Tibial nerve (tissue), 4 donors: ENCODE measurements around the gene PPFIA2. TPM values are rescaled to one million over a fixed set of nuclear protein-coding genes. Genes with fewer than 3 reads are reported as not detected.

Experiments used
- DNase-seq, 2 donors: peaks; one replicate each; pipeline ENCODE4 v3.0.0-alpha.2; 2019; ENCODE audit warnings: low spot score in 2 of 2
- H3K27ac ChIP-seq, 4 donors: fragments of 200-600 bp; sonication (generic) in 3 of 4; one replicate each; pipeline ENCODE4 v1.5.1; 2017 to 2019; ENCODE audit warnings: mild to moderate bottlenecking in 1 of 4
- H3K27me3 ChIP-seq, 2 donors: fragments of 200-600 bp; sonication (generic) in 1 of 2; one replicate each; pipeline versions ENCODE4 v1.5.1 to v1.6.0; 2017 to 2019
- H3K36me3 ChIP-seq, 3 donors: fragments of 200-600 bp; sonication (generic); one replicate each; pipeline ENCODE4 v1.5.1; 2018 to 2019
- H3K4me1 ChIP-seq, 4 donors: fragments of 200-600 bp; sonication (generic) in 3 of 4; one replicate each; pipeline ENCODE4 v1.5.1; 2017 to 2019
- H3K4me3 ChIP-seq, 4 donors: fragments of 200-600 bp; sonication (generic) in 3 of 4; one replicate each; pipeline ENCODE4 v1.5.1; 2017 to 2019; ENCODE audit warnings: mild to moderate bottlenecking in 1 of 4, moderate library complexity in 1 of 4
- H3K9me3 ChIP-seq, 4 donors: fragments of 200-600 bp; sonication (generic) in 3 of 4; one replicate each; pipeline ENCODE4 v1.5.1; 2017 to 2019
- EP300 ChIP-seq, 2 donors: sonication (generic); formaldehyde crosslinking; IDR thresholded peaks; one replicate each; pipeline ENCODE4 v1.6.1; 2017; ENCODE audit warnings: antibody characterized with exemption in 2 of 2, mild to moderate bottlenecking in 1 of 2
- POLR2A ChIP-seq, 2 donors: fragments of 450-650 bp; IDR thresholded peaks; one replicate each; pipeline ENCODE4 v1.6.1; 2017; ENCODE audit warnings: antibody characterized with exemption in 2 of 2, mild to moderate bottlenecking in 2 of 2, moderate library complexity in 2 of 2
- WGBS, 2 donors: methylation state at CpG; one replicate each; pipeline ENCODE4 v1.1.5; 2018; 5-methylcytosine and 5-hydroxymethylcytosine counted together
- total RNA-seq, 4 donors: library from RNA; depleted of rRNA; stranded (reverse); fragments of >200 nt; gene quantifications; one replicate each; pipeline ENCODE4 v1.1.0, GENCODE V29; 2016
- TF ChIP-seq, protein P1 (sequence below), 5 experiments: fragments of 200-600 bp in 3 of 5; fragments of 450-650 bp in 2 of 5; sonication (generic) in 3 of 5; IDR thresholded peaks; one replicate each; pipeline ENCODE4 v1.5.1; 2016 to 2019; ENCODE audit warnings: antibody characterized with exemption in 5 of 5, mild to moderate bottlenecking in 3 of 5, moderate library complexity in 2 of 5

Gene PPFIA2
- total RNA-seq, 4 donors from 2014 or later, result 5.5 to 20.3 (median 13.2) TPM

- DNase-seq, result no peak
- TF ChIP-seq POLR2A (IDR thresholded peaks at IDR 0.05) (no peak), EP300 (IDR thresholded peaks at IDR 0.05) (no peak)
- TF ChIP-seq, protein P1, sequence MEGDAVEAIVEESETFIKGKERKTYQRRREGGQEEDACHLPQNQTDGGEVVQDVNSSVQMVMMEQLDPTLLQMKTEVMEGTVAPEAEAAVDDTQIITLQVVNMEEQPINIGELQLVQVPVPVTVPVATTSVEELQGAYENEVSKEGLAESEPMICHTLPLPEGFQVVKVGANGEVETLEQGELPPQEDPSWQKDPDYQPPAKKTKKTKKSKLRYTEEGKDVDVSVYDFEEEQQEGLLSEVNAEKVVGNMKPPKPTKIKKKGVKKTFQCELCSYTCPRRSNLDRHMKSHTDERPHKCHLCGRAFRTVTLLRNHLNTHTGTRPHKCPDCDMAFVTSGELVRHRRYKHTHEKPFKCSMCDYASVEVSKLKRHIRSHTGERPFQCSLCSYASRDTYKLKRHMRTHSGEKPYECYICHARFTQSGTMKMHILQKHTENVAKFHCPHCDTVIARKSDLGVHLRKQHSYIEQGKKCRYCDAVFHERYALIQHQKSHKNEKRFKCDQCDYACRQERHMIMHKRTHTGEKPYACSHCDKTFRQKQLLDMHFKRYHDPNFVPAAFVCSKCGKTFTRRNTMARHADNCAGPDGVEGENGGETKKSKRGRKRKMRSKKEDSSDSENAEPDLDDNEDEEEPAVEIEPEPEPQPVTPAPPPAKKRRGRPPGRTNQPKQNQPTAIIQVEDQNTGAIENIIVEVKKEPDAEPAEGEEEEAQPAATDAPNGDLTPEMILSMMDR (IDR thresholded peaks at IDR 0.05), result no peak
- WGBS, 2 donors, result 76 to 80% methylated on average over 5 of the region's 5 CpGs
- Histone ChIP-seq H3K36me3 (no peaks in the 10 kb centered on the region), H3K4me1 (no peaks in the 10 kb centered on the region), H3K27ac (no peak overlapping the region), H3K27me3 (no peaks in the 10 kb centered on the region), H3K9me3 (no peaks in the 10 kb centered on the region), H3K4me3 (no peak overlapping the region)
These were observed 319.8 kb downstream of the PPFIA2 start for GRCh38 chr12:81439344-81439743.

DNA sequence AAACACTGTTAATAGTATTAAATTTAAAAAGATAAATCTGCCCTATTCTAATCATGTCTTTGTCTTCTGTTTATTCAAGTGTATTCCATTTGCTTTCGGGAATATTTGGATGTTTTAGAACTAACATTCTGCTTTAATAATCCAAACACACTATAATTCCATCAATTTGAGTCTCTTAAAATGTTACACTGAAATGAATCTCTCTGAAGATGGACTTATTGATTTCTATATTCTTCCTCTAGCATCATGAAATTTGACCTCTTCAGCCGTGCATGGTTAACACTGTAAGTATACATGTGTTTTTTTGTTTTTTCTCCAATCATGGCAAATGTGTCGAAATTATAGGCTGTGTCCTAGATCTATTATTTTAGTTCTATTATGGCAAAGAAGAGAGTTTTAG is 342.1 kb downstream of the PPFIA2 start:
- no peak for DNase-seq
- no peaks in the 10 kb centered on the region for H3K36me3 ChIP-seq
- H3K9me3 ChIP-seq, result peaks cover 0 to 23% (median 6%) of the 10 kb centered on the region in 4 donors
- no peaks in the 10 kb centered on the region for H3K27me3 ChIP-seq
- TF ChIP-seq, protein P1 (IDR thresholded peaks at IDR 0.05), result no peak
- TF ChIP-seq POLR2A (IDR thresholded peaks at IDR 0.05) (no peak), EP300 (IDR thresholded peaks at IDR 0.05) (no peak)
- H3K4me3 ChIP-seq, result no peak overlapping the region
- H3K27ac ChIP-seq, result no peak overlapping the region
- peaks cover 0 to 8% (median 0%) of the 10 kb centered on the region in 4 donors for H3K4me1 ChIP-seq
- WGBS, 2 donors, result 32 to 44% methylated on average over 3 of the region's 3 CpGs

GRCh38 chr12:81416571-81416970 is 342.6 kb downstream of the PPFIA2 start:
- no peak for DNase-seq
- H3K4me3 ChIP-seq, result no peak overlapping the region
- no peak overlapping the region for H3K27ac ChIP-seq
- TF ChIP-seq, protein P1 (IDR thresholded peaks at IDR 0.05), result no peak
- no peak for TF ChIP-seq POLR2A (IDR thresholded peaks at IDR 0.05)
- TF ChIP-seq EP300 (IDR thresholded peaks at IDR 0.05), result no peak
- H3K4me1 ChIP-seq, result peaks cover 0 to 8% (median 0%) of the 10 kb centered on the region in 4 donors
- peaks cover 0 to 21% (median 6%) of the 10 kb centered on the region in 4 donors for H3K9me3 ChIP-seq
- H3K36me3 ChIP-seq, result no peaks in the 10 kb centered on the region
- no peaks in the 10 kb centered on the region for H3K27me3 ChIP-seq
- WGBS, 2 donors, result 34 to 47% methylated on average over 1 of the region's 1 CpG

DNA sequence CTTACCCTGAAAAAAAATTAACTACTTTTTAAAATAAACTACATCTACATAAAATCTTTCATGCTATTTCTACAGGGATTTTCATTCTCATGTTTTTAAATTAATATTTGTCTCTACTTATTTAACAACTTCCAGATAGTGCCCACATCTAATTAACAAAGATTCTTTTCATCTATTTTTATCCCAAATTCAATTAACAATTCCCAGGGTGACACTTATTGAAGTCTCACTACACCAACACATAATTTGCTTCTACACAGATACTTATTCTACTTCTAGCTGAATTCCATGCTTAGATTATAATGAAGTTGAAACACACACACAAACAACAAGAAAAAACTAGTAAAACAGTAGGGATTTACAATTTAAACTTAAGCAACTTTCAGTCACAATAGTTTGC is 344.7 kb downstream of the PPFIA2 start:
- H3K9me3 ChIP-seq, result no peaks in the 10 kb centered on the region
- peaks cover 0 to 8% (median 0%) of the 10 kb centered on the region in 4 donors for H3K4me1 ChIP-seq
- no peak overlapping the region for H3K4me3 ChIP-seq
- no peak overlapping the region for H3K27ac ChIP-seq
- no peak for DNase-seq
- H3K36me3 ChIP-seq, result no peaks in the 10 kb centered on the region
- H3K27me3 ChIP-seq, result no peaks in the 10 kb centered on the region
- TF ChIP-seq, protein P1 (IDR thresholded peaks at IDR 0.05), result no peak
- TF ChIP-seq EP300 (IDR thresholded peaks at IDR 0.05) (no peak), POLR2A (IDR thresholded peaks at IDR 0.05) (no peak)

DNA sequence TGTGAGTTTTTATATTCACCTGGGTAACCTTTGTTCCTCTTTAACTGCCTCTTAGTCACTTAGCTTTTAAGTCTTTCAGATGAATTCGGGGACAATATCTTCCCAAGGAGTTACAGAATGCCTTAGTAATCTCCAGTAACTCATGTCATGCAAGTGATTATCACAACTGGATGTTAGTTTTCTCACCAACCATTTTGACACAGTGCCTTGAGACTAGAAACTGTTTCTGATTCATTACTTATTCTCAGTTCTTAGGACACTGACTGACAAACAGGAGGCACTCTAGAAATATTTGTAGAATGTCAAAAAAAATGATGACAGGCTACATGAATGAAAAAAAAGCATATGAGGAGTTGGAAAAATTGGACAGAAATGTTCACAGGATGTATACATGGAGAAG is 346.2 kb downstream of the PPFIA2 start:
- whole genome bisulfite sequencing, 2 donors, result 58 to 64% methylated on average over 1 of the region's 1 CpG

More for the DNA sequence above, 346.2 kb downstream of the PPFIA2 start:
- Histone ChIP-seq H3K4me3 (no peak overlapping the region), H3K27ac (no peak overlapping the region), H3K4me1 (peaks cover 0 to 8% (median 0%) of the 10 kb centered on the region in 4 donors), H3K36me3 (no peaks in the 10 kb centered on the region), H3K27me3 (no peaks in the 10 kb centered on the region), H3K9me3 (no peaks in the 10 kb centered on the region)
- TF ChIP-seq EP300 (IDR thresholded peaks at IDR 0.05) (no peak), POLR2A (IDR thresholded peaks at IDR 0.05) (no peak)
- TF ChIP-seq, protein P1 (IDR thresholded peaks at IDR 0.05), result no peak
- DNase-seq, result no peak
